GM12878 (cell line): Measurements from ENCODE around the gene MSRB1. TPM values are rescaled to one million over a fixed set of nuclear protein-coding genes. Genes with fewer than 3 reads are reported as not detected.

ENCODE experiments used
- ATAC-seq: fragments of 200-7000 bp; cut with Tn5 transposase; 3 replicates; pipeline ENCODE4 v1.9.1; 2020; ENCODE audit warnings: mild to moderate bottlenecking, moderate library complexity
- BruUV-seq: library from RNA; stranded (reverse); fragments of 400-500 nt; replicated peaks from 2 replicates; lab custom pipeline; 2021; lab: Mats Ljungman, UMichigan
- CTCF ChIA-PET: fragments of 300-600 bp; sonication (Branson Sonifier 250); formaldehyde crosslinking; extraction: SDS; loops from one replicate; lab custom pipeline; 2021; ENCODE audit warnings: inconsistent platforms; lab: Yijun Ruan, JAX
- POLR2A ChIA-PET: fragments of 350-600 bp; formaldehyde crosslinking; extraction: SDS; loops from one replicate; lab custom pipeline; 2021; ENCODE audit warnings: inconsistent platforms; lab: Charles Lee
- RAD21 ChIA-PET: fragments of 300-600 bp; sonication (Branson Sonifier 250); formaldehyde crosslinking; loops from one replicate; lab custom pipeline; 2023; ENCODE audit warnings: antibody characterized with exemption; ENCODE audit not compliant: unreplicated experiment; lab: Charles Lee
- SMC1A ChIA-PET: fragments of 300-600 bp; sonication (Branson Sonifier 250); formaldehyde crosslinking; loops from one replicate; lab custom pipeline; 2023; ENCODE audit not compliant: unreplicated experiment, uncharacterized antibody; lab: Charles Lee
- DNase-seq: peaks from one replicate; pipeline ENCODE4 v3.0.0-alpha.2; 2011; ENCODE audit warnings: low read depth, low spot score
- FAIRE-seq: peaks from 3 replicates; lab custom pipeline; 2011; peaks lifted over from hg19 to GRCh38; lab: Jason Lieb, UNC
- H2AFZ ChIP-seq: 2 replicates; pipeline ENCODE4 v1.6.0; 2011; ENCODE audit warnings: low read depth, low read length, control low read depth; ENCODE audit not compliant: control insufficient read depth
- H3K27ac ChIP-seq: 2 replicates; pipeline ENCODE4 v1.5.1; 2011; ENCODE audit warnings: control low read depth; ENCODE audit not compliant: control insufficient read depth, insufficient read depth
- H3K27me3 ChIP-seq, 2 experiments: replicated peaks in 1 of 2; 2 replicates each; pipeline versions ENCODE4 v1.6.0 to v1.6.1; 2011; ENCODE audit warnings: low read length in 1 of 2; ENCODE audit not compliant: control insufficient read depth in 2 of 2, insufficient read depth in 2 of 2
- H3K36me3 ChIP-seq, 2 experiments: 2 replicates each; pipeline ENCODE4 v1.5.1; 2011; ENCODE audit warnings: low read length in 1 of 2; ENCODE audit not compliant: control insufficient read depth in 2 of 2, insufficient read depth in 2 of 2
- H3K4me1 ChIP-seq: 2 replicates; pipeline ENCODE4 v1.6.1; 2011; ENCODE audit warnings: mild to moderate bottlenecking, low read length, moderate library complexity, mixed read lengths; ENCODE audit not compliant: control insufficient read depth, insufficient read depth
- H3K4me2 ChIP-seq: 2 replicates; pipeline ENCODE4 v1.6.0; 2011; ENCODE audit warnings: control low read depth; ENCODE audit not compliant: control insufficient read depth, insufficient read depth
- H3K4me3 ChIP-seq: fragments of 200-600 bp; sonication (generic); 2 replicates; pipeline ENCODE4 v1.5.1; 2016
- H3K79me2 ChIP-seq: 2 replicates; pipeline ENCODE4 v1.6.0; 2011; ENCODE audit warnings: low read length; ENCODE audit not compliant: control insufficient read depth, insufficient read depth
- H3K9ac ChIP-seq: 2 replicates; pipeline ENCODE4 v1.8.0; 2011; ENCODE audit warnings: low read length, control low read depth, mixed read lengths; ENCODE audit not compliant: control insufficient read depth, insufficient read depth
- H3K9me3 ChIP-seq: replicated peaks from 3 replicates; pipeline ENCODE4 v1.5.1; 2011; ENCODE audit warnings: mild to moderate bottlenecking, low read length; ENCODE audit not compliant: control insufficient read depth, insufficient read depth
- H4K20me1 ChIP-seq: 2 replicates; pipeline ENCODE4 v1.6.0; 2011; ENCODE audit not compliant: control insufficient read depth, insufficient read depth
- ATF2 ChIP-seq: IDR thresholded peaks from 2 replicates; pipeline ENCODE4 v1.6.1; 2012; ENCODE audit warnings: low read length, inconsistent platforms
- CBX3 ChIP-seq: fragments of 200-600 bp; sonication (generic); IDR thresholded peaks from 2 replicates; pipeline ENCODE4 v1.6.1; 2016; ENCODE audit warnings: low read depth, borderline replicate concordance
- CHD2 ChIP-seq: IDR thresholded peaks from 2 replicates; pipeline ENCODE4 v1.6.1; 2011; ENCODE audit warnings: low read depth, low read length, improper control_type of control experiment, borderline replicate concordance
- DPF2 ChIP-seq: fragments of 450-650 bp; IDR thresholded peaks from 2 replicates; pipeline ENCODE4 v1.6.1; 2017; ENCODE audit warnings: mild to moderate bottlenecking
- ETV6 ChIP-seq, 2 experiments: fragments of 450-650 bp in 1 of 2; IDR thresholded peaks in 1 of 2; conservative IDR thresholded peaks in 1 of 2; 2 replicates each; pipeline ENCODE4 v1.6.1; 2014; ENCODE audit warnings: antibody characterized with exemption in 1 of 2, borderline replicate concordance in 1 of 2, low read depth in 1 of 2, mild to moderate bottlenecking in 1 of 2, moderate library complexity in 1 of 2
- MTA2 ChIP-seq: fragments of 450-650 bp; IDR thresholded peaks from 2 replicates; pipeline ENCODE4 v1.6.1; 2016; ENCODE audit warnings: low read depth, mild to moderate bottlenecking, moderate library complexity
- NBN ChIP-seq: fragments of 450-650 bp; IDR thresholded peaks from 2 replicates; pipeline ENCODE4 v1.6.1; 2016
- NFXL1 ChIP-seq: fragments of 450-650 bp; IDR thresholded peaks from 2 replicates; pipeline ENCODE4 v1.6.1; 2017; ENCODE audit warnings: antibody characterized with exemption, mild to moderate bottlenecking, borderline replicate concordance
- RELB ChIP-seq: fragments of 450-650 bp; IDR thresholded peaks from 2 replicates; pipeline ENCODE4 v1.6.1; 2017; ENCODE audit warnings: low read depth, mild to moderate bottlenecking, moderate library complexity
- SKIL ChIP-seq: fragments of 450-650 bp; IDR thresholded peaks from 2 replicates; pipeline ENCODE4 v1.6.1; 2017; ENCODE audit warnings: mild to moderate bottlenecking, low read depth, inconsistent platforms; ENCODE audit not compliant: poor library complexity, severe bottlenecking
- SPI1 ChIP-seq: IDR thresholded peaks from 2 replicates; pipeline ENCODE4 v1.6.1; 2011; ENCODE audit warnings: low read depth, mild to moderate bottlenecking, low read length, moderate library complexity, borderline replicate concordance; ENCODE audit not compliant: insufficient read depth
- USF2 ChIP-seq: IDR thresholded peaks from 2 replicates; pipeline ENCODE4 v1.6.1; 2011; ENCODE audit warnings: low read depth, low read length, improper control_type of control experiment, borderline replicate concordance
- ZNF384 ChIP-seq: IDR thresholded peaks from 2 replicates; pipeline ENCODE4 v1.6.1; 2012; ENCODE audit warnings: low read depth, mild to moderate bottlenecking, low read length, improper control_type of control experiment, borderline replicate concordance
- WGBS: methylation state at CpG from one replicate; pipeline ENCODE4 v1.1.6; 2016; ENCODE audit warnings: low lambda C conversion rate; ENCODE audit not compliant: insufficient replicate concordance, insufficient coverage; ENCODE audit errors: missing lambda C conversion rate; 5-methylcytosine and 5-hydroxymethylcytosine counted together
- in situ Hi-C: fragments of 300-500 bp; cut with MboI; formaldehyde crosslinking; loops from 9 replicates; pipeline ENCODE4 v1.14.3; 2018; ENCODE audit warnings: mixed read lengths
- intact Hi-C: fragments of 100-400 bp; cut with micrococcal nuclease; formaldehyde crosslinking; loops from one replicate; pipeline ENCODE4 v1.14.2; 2022; ENCODE audit not compliant: unreplicated experiment
- polyA plus RNA-seq, 11 experiments: library from polyadenylated mRNA; depleted of rRNA in 4 of 11; unstranded in 6 of 11; stranded (reverse) in 5 of 11; fragments of >200 nt; fragmentation: Nextera tagmentation in 4 of 11; fragmentation: Illumina TruSeq in 1 of 11; extraction: Ambion mirVana in 4 of 11; extraction: Trizol in 1 of 11; gene quantifications; 1 replicate in 1 of 11; 2 replicates in 10 of 11; pipeline versions ENCODE4 v1.2.1 to v1.2.3, GENCODE V29; 2011 to 2016; ENCODE audit warnings: inconsistent platforms in 2 of 11, missing spikeins in 2 of 11, low read depth in 1 of 11
- total RNA-seq, 4 experiments: library from RNA; depleted of rRNA in 3 of 4; stranded (reverse); fragments of >200 nt in 3 of 4; fragmentation: Illumina TruSeq in 1 of 4; extraction: Trizol in 1 of 4; gene quantifications; 2 replicates each; pipeline versions ENCODE4 v1.2.1 to v1.2.3, GENCODE V29; 2013 to 2021
- TF ChIP-seq, protein P1 (sequence below): fragments of 450-650 bp; IDR thresholded peaks from 2 replicates; pipeline ENCODE4 v1.6.1; 2017; ENCODE audit warnings: antibody characterized with exemption, mild to moderate bottlenecking, moderate library complexity

Gene MSRB1
- total and polyA plus RNA-seq, 10 of the 15 experiments (the other 5 are each of a cell fraction or from before 2014, with no cell fraction given): 5.1 to 48.6 (median 25.7) TPM

DNA sequence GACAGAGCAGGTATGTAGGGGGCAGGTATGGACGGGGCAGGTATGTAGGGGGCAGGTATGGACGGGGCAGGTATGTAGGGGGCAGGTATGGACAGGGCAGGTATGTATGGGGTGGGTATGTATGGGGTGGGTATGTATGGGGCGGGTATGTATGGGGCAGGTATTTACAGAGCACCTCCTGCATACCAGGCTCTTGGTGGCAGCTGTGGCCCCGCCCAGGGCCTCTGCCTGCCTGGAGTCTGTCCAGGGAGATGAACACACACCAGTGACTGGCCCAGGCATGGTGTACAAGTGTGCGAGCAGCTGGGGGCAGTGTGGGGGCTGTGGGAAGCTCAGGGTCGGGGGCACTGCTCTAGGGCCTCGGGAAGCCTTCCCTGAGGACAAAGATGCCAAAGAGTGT, 7.0 kb upstream of the MSRB1 start (continued):
- TF ChIP-seq, protein P1, sequence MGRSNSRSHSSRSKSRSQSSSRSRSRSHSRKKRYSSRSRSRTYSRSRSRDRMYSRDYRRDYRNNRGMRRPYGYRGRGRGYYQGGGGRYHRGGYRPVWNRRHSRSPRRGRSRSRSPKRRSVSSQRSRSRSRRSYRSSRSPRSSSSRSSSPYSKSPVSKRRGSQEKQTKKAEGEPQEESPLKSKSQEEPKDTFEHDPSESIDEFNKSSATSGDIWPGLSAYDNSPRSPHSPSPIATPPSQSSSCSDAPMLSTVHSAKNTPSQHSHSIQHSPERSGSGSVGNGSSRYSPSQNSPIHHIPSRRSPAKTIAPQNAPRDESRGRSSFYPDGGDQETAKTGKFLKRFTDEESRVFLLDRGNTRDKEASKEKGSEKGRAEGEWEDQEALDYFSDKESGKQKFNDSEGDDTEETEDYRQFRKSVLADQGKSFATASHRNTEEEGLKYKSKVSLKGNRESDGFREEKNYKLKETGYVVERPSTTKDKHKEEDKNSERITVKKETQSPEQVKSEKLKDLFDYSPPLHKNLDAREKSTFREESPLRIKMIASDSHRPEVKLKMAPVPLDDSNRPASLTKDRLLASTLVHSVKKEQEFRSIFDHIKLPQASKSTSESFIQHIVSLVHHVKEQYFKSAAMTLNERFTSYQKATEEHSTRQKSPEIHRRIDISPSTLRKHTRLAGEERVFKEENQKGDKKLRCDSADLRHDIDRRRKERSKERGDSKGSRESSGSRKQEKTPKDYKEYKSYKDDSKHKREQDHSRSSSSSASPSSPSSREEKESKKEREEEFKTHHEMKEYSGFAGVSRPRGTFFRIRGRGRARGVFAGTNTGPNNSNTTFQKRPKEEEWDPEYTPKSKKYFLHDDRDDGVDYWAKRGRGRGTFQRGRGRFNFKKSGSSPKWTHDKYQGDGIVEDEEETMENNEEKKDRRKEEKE: no peak
- no peak for TF ChIP-seq ATF2

DNA sequence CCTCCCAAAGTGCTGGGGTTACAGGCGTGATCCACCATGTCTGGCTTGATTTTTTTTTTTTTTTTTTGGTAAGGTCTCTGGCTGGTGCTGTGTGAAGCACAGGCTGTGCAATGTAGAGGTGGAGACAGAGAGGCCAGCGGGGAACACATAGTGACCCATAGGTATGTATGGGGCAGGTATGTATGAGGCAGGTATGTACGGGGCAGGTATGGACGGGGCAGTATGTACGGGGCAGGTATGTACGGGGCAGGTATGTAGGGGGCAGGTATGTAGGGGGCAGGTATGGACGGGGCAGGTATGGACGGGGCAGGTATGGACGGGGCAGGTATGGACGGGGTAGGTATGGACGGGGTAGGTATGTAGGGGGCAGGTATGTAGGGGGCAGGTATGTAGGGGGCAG, 6.5 kb upstream of the MSRB1 start:
- no peak for FAIRE-seq
- no peaks in the 10 kb centered on the region; a peak in 1 of 4 replicates for H3K27me3 ChIP-seq
- H3K4me3 ChIP-seq: no peak overlapping the region
- ChIA-PET SMC1A (no interaction called here), POLR2A (interaction anchor here (0.7 kb wide), 1 partner anchor 39 kb away, joined by 4 read pairs; no protein-coding TSS in a partner anchor), RAD21 (no interaction called here), CTCF (no interaction called here)
- no peak overlapping the region for H2AFZ ChIP-seq
- no peaks in the 10 kb centered on the region for H3K4me1 ChIP-seq
- no TSS peak for BruUV-seq
- no peak for DNase-seq
- intact Hi-C loops: no loop called here
- in situ Hi-C loops: no loop called here
- no peaks in the 10 kb centered on the region for H3K9me3 ChIP-seq
- H4K20me1 ChIP-seq: no peaks in the 10 kb centered on the region
- no peaks in the 10 kb centered on the region for H3K79me2 ChIP-seq
- ATAC-seq: no peak
- WGBS: 81% methylated on average over 10 of the region's 11 CpGs
- no peak overlapping the region for H3K4me2 ChIP-seq
- H3K27ac ChIP-seq: no peak overlapping the region
- H3K36me3 ChIP-seq: no peaks in the 10 kb centered on the region
- H3K9ac ChIP-seq: no peak overlapping the region
- no peak for TF ChIP-seq CHD2
- TF ChIP-seq ZNF384: no peak
- no peak for TF ChIP-seq MTA2
- no peak for TF ChIP-seq USF2
- no peak for TF ChIP-seq NBN
- no peak for TF ChIP-seq DPF2
- TF ChIP-seq RELB: no peak
- no peak for TF ChIP-seq ETV6 (conservative IDR thresholded peaks at IDR 0.05 in 1 of 2, IDR thresholded peaks at IDR 0.05 in 1 of 2; ENCODE audit: borderline replicate concordance in 1 of 2, low read depth in 1 of 2)
- no peak for TF ChIP-seq SPI1
- no peak for TF ChIP-seq NFXL1
- TF ChIP-seq SKIL: no peak
- TF ChIP-seq CBX3: no peak
